WTC11 (cell line): ENCODE data around the gene CNN2. TPM values are rescaled to one million over a fixed set of nuclear protein-coding genes. Genes with fewer than 3 reads are reported as not detected.
A peak's percentile ranks its signal among the peaks of the same experiment; 100 is the strongest.

Source experiments
- ATAC-seq: fragments of 200-7000 bp; cut with Tn5 transposase; 2 replicates; pipeline ENCODE4 v1.10.0; 2021; ENCODE audit warnings: mild to moderate bottlenecking, moderate library complexity
- CTCF ChIA-PET: fragments of 300-600 bp; sonication (Branson Sonifier 250); formaldehyde crosslinking; loops from one replicate; lab custom pipeline; 2021; ENCODE audit warnings: antibody characterized with exemption; lab: Charles Lee
- POLR2A ChIA-PET: fragments of 350-600 bp; sonication (Branson Sonifier 250); formaldehyde crosslinking; loops from one replicate; lab custom pipeline; 2021; ENCODE audit warnings: antibody characterized with exemption; lab: Charles Lee
- DNase-seq: peaks from one replicate; pipeline ENCODE4 v3.0.0; 2021; ENCODE audit warnings: low spot score
- H3K27ac Mint-ChIP-seq: 2 replicates; pipeline ENCODE4 v1.8.0; 2021; ENCODE audit warnings: mixed read lengths
- H3K27me3 Mint-ChIP-seq: 2 replicates; pipeline ENCODE4 v1.8.0; 2021; ENCODE audit warnings: low read depth, mild to moderate bottlenecking, moderate library complexity, mixed read lengths
- H3K36me3 Mint-ChIP-seq: 2 replicates; pipeline ENCODE4 v1.8.0; 2021; ENCODE audit warnings: mixed read lengths
- H3K4me1 Mint-ChIP-seq: 2 replicates; pipeline ENCODE4 v1.8.0; 2022; ENCODE audit warnings: mixed read lengths
- H3K4me3 Mint-ChIP-seq: 2 replicates; pipeline ENCODE4 v1.8.0; 2021; ENCODE audit warnings: mild to moderate bottlenecking, moderate library complexity, mixed read lengths
- H3K9me3 Mint-ChIP-seq: 2 replicates; pipeline ENCODE4 v1.8.0; 2021; ENCODE audit warnings: mixed read lengths
- EMX1 ChIP-seq: fragments of 250-450 bp; sonication (Bioruptor Pico); IDR thresholded peaks from 2 replicates; pipeline ENCODE4 v1.8.0; 2021; ENCODE audit warnings: mild to moderate bottlenecking
- ESRRA ChIP-seq: sonication (generic); formaldehyde crosslinking; IDR thresholded peaks from 2 replicates; pipeline ENCODE4 v1.8.1; 2022; ENCODE audit warnings: mild to moderate bottlenecking, missing genetic modification reagents, borderline replicate concordance
- ETV6 ChIP-seq: sonication (generic); formaldehyde crosslinking; IDR thresholded peaks from 2 replicates; pipeline ENCODE4 v1.8.1; 2022; ENCODE audit warnings: mild to moderate bottlenecking, missing genetic modification reagents
- FOXJ3 ChIP-seq: sonication (generic); formaldehyde crosslinking; IDR thresholded peaks from 2 replicates; pipeline ENCODE4 v1.9.0; 2021; ENCODE audit warnings: missing genetic modification reagents, mild to moderate bottlenecking, borderline replicate concordance
- GABPB1 ChIP-seq: sonication (generic); formaldehyde crosslinking; IDR thresholded peaks from 2 replicates; pipeline ENCODE4 v1.8.1; 2023; ENCODE audit warnings: mild to moderate bottlenecking, missing genetic modification reagents
- HMGXB4 ChIP-seq: sonication (generic); formaldehyde crosslinking; IDR thresholded peaks from 2 replicates; pipeline ENCODE4 v1.8.1; 2023; ENCODE audit warnings: mild to moderate bottlenecking, moderate library complexity, missing genetic modification reagents
- KAT7 ChIP-seq: sonication (generic); formaldehyde crosslinking; IDR thresholded peaks from 2 replicates; pipeline ENCODE4 v1.8.1; 2023; ENCODE audit warnings: missing genetic modification reagents, mild to moderate bottlenecking, borderline replicate concordance
- MXD4 ChIP-seq: fragments of 250-450 bp; sonication (Bioruptor Pico); IDR thresholded peaks from 2 replicates; pipeline ENCODE4 v1.8.0; 2021; ENCODE audit warnings: mild to moderate bottlenecking, moderate library complexity, borderline replicate concordance
- MYBL2 ChIP-seq: sonication (generic); formaldehyde crosslinking; IDR thresholded peaks from 2 replicates; pipeline ENCODE4 v1.8.1; 2023; ENCODE audit warnings: mild to moderate bottlenecking, moderate library complexity, missing genetic modification reagents
- NFE2L1 ChIP-seq: sonication (generic); formaldehyde crosslinking; IDR thresholded peaks from 2 replicates; pipeline ENCODE4 v1.8.1; 2023; ENCODE audit warnings: missing genetic modification reagents
- PREB ChIP-seq: sonication (generic); formaldehyde crosslinking; IDR thresholded peaks from 2 replicates; pipeline ENCODE4 v1.8.1; 2022; ENCODE audit warnings: mild to moderate bottlenecking, missing genetic modification reagents, moderate library complexity, borderline replicate concordance
- RORB ChIP-seq: fragments of 250-450 bp; sonication (Bioruptor Pico); IDR thresholded peaks from 2 replicates; pipeline ENCODE4 v1.9.0; 2021; ENCODE audit warnings: mild to moderate bottlenecking
- ZBTB43 ChIP-seq: sonication (generic); formaldehyde crosslinking; IDR thresholded peaks from 2 replicates; pipeline ENCODE4 v1.8.1; 2023; ENCODE audit warnings: mild to moderate bottlenecking, missing genetic modification reagents
- ZNF423 ChIP-seq: fragments of 250-450 bp; sonication (Bioruptor Pico); IDR thresholded peaks from 2 replicates; pipeline ENCODE4 v2.1.2; 2022; ENCODE audit warnings: mild to moderate bottlenecking, moderate library complexity
- ZNF671 ChIP-seq: fragments of 250-450 bp; sonication (Bioruptor Pico); IDR thresholded peaks from 2 replicates; pipeline ENCODE4 v1.8.0; 2021; ENCODE audit warnings: mild to moderate bottlenecking
- total RNA-seq: library from RNA; stranded (reverse); gene quantifications from 3 replicates; pipeline ENCODE4 v1.2.3, GENCODE V29; 2021
- TF ChIP-seq, protein P1 (sequence below): sonication (generic); formaldehyde crosslinking; IDR thresholded peaks from 2 replicates; pipeline ENCODE4 v1.8.0; 2023; ENCODE audit warnings: missing genetic modification reagents
- TF ChIP-seq, protein P2 (sequence below): sonication (generic); formaldehyde crosslinking; IDR thresholded peaks from 2 replicates; pipeline ENCODE4 v1.8.1; 2023; ENCODE audit warnings: mild to moderate bottlenecking, missing genetic modification reagents, moderate library complexity
- TF ChIP-seq, protein P3 (sequence below): sonication (generic); formaldehyde crosslinking; IDR thresholded peaks from 2 replicates; pipeline ENCODE4 v1.8.1; 2022; ENCODE audit warnings: mild to moderate bottlenecking, moderate library complexity, missing genetic modification reagents
- TF ChIP-seq, protein P4 (sequence below): sonication (generic); formaldehyde crosslinking; IDR thresholded peaks from 2 replicates; pipeline ENCODE4 v1.8.0; 2023; ENCODE audit warnings: mild to moderate bottlenecking, missing genetic modification reagents

Gene CNN2
- total RNA-seq, 1 experiment from 2014 or later: 390 TPM

DNA sequence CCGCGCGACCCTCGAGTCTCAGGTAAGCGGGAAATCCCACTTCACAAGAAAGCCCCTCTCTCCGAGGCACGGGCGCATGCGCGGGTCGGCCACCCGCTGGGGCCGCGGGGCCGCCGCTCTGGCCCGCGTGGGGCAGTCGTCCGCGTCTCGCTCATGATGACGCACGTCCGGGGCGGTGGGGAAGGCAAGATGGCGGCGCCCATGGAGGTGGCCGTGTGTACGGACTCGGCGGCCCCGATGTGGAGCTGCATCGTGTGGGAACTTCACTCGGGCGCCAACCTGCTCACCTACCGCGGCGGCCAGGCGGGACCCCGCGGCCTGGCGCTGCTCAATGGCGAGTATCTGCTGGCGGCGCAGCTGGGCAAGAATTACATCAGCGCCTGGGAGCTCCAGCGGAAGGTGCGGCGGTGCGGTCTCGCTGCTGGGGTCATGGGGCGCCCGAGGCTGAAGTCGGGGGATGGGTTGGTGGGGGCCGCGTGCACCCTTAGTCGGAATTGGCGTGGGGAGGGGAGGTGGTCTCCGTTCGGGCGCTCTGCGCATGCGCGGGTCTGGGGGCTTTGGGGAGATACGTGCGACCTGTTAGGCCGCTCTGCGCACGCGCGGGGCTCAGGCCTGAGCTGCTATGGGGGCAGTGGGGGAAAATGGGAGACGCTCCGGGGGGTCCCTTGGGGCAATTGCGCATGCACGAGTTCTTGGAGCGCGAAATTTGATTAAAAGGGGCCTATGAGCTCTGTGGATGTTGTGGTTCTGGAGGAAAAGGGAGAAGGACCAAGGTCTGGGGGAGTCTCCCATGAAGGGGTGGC is 42.0 kb upstream of the CNN2 start, which contains the start of gene WDR18 (continued):
- peak; percentile 68; the same call in 1 of the 2 replicates for TF ChIP-seq HMGXB4 (CRISPR knock-in tag)
- TF ChIP-seq, protein P1, sequence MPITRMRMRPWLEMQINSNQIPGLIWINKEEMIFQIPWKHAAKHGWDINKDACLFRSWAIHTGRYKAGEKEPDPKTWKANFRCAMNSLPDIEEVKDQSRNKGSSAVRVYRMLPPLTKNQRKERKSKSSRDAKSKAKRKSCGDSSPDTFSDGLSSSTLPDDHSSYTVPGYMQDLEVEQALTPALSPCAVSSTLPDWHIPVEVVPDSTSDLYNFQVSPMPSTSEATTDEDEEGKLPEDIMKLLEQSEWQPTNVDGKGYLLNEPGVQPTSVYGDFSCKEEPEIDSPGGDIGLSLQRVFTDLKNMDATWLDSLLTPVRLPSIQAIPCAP (CRISPR knock-in tag): no peak
- no peak for TF ChIP-seq ZNF671 (CRISPR knock-in tag)
- TF ChIP-seq GABPB1 (CRISPR knock-in tag): peak; percentile 89
- TF ChIP-seq NFE2L1: peak; percentile 50; the same call in 1 of the 2 replicates
- peak; percentile 36; the same call in 1 of the 2 replicates for TF ChIP-seq MYBL2 (CRISPR knock-in tag)
- TF ChIP-seq, protein P2, sequence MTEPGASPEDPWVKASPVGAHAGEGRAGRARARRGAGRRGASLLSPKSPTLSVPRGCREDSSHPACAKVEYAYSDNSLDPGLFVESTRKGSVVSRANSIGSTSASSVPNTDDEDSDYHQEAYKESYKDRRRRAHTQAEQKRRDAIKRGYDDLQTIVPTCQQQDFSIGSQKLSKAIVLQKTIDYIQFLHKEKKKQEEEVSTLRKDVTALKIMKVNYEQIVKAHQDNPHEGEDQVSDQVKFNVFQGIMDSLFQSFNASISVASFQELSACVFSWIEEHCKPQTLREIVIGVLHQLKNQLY (CRISPR knock-in tag): no peak
- no peak for TF ChIP-seq EMX1 (CRISPR knock-in tag)
- TF ChIP-seq ETV6 (CRISPR knock-in tag): peak; percentile 89
- TF ChIP-seq PREB (CRISPR knock-in tag): no peak
- TF ChIP-seq, protein P3, sequence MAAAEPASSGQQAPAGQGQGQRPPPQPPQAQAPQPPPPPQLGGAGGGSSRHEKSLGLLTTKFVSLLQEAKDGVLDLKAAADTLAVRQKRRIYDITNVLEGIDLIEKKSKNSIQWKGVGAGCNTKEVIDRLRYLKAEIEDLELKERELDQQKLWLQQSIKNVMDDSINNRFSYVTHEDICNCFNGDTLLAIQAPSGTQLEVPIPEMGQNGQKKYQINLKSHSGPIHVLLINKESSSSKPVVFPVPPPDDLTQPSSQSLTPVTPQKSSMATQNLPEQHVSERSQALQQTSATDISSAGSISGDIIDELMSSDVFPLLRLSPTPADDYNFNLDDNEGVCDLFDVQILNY (CRISPR knock-in tag): peak; percentile 80; the same call in 1 of the 2 replicates
- TF ChIP-seq MXD4 (CRISPR knock-in tag): no peak
- TF ChIP-seq ESRRA: 0 out of 2 replicates have a peak, but pooled peaks have one; percentile 23
- TF ChIP-seq FOXJ3 (CRISPR knock-in tag): no peak

GRCh38 chr19:986083-986482 is 40.3 kb upstream of the CNN2 start:
- DNase-seq (no peak), ATAC-seq (no peak)
- no peak for TF ChIP-seq NFE2L1
- no peak for TF ChIP-seq ZNF423 (CRISPR knock-in tag)
- TF ChIP-seq KAT7 (CRISPR knock-in tag): no peak
- TF ChIP-seq, protein P4, sequence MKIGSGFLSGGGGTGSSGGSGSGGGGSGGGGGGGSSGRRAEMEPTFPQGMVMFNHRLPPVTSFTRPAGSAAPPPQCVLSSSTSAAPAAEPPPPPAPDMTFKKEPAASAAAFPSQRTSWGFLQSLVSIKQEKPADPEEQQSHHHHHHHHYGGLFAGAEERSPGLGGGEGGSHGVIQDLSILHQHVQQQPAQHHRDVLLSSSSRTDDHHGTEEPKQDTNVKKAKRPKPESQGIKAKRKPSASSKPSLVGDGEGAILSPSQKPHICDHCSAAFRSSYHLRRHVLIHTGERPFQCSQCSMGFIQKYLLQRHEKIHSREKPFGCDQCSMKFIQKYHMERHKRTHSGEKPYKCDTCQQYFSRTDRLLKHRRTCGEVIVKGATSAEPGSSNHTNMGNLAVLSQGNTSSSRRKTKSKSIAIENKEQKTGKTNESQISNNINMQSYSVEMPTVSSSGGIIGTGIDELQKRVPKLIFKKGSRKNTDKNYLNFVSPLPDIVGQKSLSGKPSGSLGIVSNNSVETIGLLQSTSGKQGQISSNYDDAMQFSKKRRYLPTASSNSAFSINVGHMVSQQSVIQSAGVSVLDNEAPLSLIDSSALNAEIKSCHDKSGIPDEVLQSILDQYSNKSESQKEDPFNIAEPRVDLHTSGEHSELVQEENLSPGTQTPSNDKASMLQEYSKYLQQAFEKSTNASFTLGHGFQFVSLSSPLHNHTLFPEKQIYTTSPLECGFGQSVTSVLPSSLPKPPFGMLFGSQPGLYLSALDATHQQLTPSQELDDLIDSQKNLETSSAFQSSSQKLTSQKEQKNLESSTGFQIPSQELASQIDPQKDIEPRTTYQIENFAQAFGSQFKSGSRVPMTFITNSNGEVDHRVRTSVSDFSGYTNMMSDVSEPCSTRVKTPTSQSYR (CRISPR knock-in tag): no peak
- TF ChIP-seq, protein P3 (CRISPR knock-in tag): no peak
- TF ChIP-seq RORB: no peak
- TF ChIP-seq, protein P1 (CRISPR knock-in tag): no peak
- no peak for TF ChIP-seq ZBTB43
- no peak overlapping the region for H3K27ac Mint-ChIP-seq
- ChIA-PET POLR2A (no interaction called here), CTCF (no interaction called here)
- H3K4me1 Mint-ChIP-seq: peaks cover 6% of the 10 kb centered on the region
- H3K4me3 Mint-ChIP-seq: peak overlapping the region; percentile 92; the same call in 1 of the 2 replicates
- H3K27me3 Mint-ChIP-seq: no peaks in the 10 kb centered on the region
- H3K36me3 Mint-ChIP-seq: peaks cover 15% of the 10 kb centered on the region
- H3K9me3 Mint-ChIP-seq: no peaks in the 10 kb centered on the region
